LNCAP (cell line): ENCODE measurements around the gene MACC1.

Experiments used
- CTCF ChIP-seq: fragments of 450-650 bp; IDR thresholded peaks from 2 replicates; pipeline ENCODE4 v1.5.1; 2017; ENCODE audit warnings: mild to moderate bottlenecking

The MACC1 gene

DNA sequence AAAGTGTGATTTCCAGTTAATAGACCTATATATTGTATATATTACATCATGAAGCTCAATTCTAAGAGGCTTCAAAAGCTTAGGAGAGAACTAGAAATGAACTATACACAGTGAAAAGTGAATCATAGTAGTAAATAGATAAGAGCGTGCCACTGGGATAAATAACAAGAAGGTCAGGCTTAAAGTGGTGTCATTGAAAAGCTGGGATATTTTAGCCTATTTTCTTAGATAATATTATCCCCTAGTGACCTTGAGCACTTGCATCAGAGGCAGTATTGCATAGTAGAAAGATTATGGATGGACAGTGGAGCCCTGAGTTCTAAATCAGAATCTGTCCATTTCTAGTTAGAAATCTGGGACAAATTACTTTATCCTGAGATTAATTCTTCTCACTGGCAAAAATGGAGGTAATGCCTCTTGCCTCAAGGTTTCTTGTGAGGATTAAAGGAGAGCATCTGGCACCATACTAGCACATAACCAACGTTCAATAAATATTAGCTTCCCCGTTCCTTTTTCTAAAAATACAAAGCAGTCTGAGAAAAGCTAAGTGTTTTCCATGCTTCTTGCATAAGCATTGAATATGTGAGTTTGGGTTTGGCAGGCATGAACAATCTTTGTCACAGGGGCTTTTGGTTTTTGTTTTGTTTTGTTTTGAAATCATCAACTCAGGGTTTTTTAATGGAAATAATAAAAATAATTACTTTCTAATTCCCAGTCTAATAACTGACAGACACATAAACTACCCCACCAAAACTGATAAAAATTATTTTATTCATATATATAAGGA, 27.3 kb upstream of the MACC1 start:
- no peak for TF ChIP-seq CTCF

GRCh38 chr7:20241911-20242261, 24.7 kb upstream of the MACC1 start:
- no peak for TF ChIP-seq CTCF

DNA sequence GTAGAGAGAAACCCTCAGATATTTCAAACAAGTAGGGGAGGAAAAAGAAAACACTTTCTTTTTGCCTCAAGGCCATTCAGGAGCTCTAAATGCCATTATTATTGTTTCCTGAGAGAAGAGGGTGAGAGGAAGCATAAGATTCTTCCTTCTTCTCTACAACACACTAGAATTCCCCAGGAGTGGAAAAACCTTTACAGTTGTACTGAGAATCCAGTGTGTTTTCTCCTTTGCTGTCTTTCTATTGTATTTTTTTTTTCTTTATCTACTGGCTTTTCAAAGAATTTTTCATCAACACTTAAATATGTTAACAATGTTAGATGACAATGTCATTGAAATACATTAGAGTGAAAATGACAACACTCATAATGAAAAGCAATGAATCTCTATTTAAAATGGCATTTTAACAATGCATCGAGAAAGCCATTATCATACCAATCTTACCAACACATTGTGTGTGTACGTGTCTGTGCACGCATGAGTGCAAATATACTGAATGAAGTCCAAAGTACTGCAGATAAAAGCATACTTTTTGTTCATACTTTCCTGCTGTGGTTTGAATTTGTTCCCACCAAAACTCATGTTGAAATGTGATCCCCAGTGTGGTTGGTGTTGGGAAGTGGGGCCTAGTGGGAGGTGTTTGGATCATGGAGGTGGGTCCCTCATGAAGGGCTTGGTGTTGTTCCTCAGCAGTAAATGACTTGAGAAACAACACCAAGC, 24.2 kb upstream of the MACC1 start:
- TF ChIP-seq CTCF: no peak

GRCh38 chr7:20240080-20240926, 23.1 kb upstream of the MACC1 start:
- no peak for TF ChIP-seq CTCF

GRCh38 chr7:20238754-20239324, 21.7 kb upstream of the MACC1 start:
- TF ChIP-seq CTCF: no peak

DNA sequence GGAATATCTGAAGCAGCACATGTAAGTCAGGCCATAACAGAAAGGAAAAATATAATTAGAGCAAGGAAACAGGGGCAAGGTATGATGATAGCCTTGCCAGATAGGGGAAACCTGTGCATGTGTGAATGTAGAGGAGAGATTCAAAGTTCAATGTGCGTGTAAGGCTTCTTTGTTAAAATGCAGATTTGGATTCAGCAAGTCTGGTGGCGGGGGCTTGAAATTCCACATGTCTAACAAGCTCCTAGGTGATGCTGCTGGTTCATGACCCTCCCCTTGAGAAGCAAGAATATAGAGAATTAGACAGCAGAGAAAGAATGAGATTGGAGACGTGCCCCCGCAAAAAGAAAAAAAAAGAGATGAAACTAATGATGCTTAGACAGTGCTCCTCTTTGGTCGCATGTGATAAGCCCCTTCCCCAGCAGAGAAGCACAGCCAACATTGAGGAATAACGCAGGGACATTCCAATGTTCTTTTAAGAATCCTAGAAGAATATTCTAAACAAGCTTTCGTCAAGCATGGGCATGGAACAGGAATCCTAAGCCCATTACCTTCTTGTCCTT, 21.1 kb upstream of the MACC1 start:
- TF ChIP-seq CTCF: no peak
